Fibroblast of mammary gland (primary cell): Measurements from ENCODE around the gene SBSN.

Experiments used
- DNase-seq: peaks from one replicate; pipeline ENCODE4 v3.0.0-alpha.2; 2010; ENCODE audit warnings: low read depth
- H3K4me3 ChIP-seq: 2 replicates; pipeline ENCODE4 v1.5.1; 2011; ENCODE audit warnings: low read depth, mild to moderate bottlenecking, low read length, moderate library complexity; ENCODE audit not compliant: control insufficient read depth
- TF ChIP-seq, protein P1 (sequence below): conservative IDR thresholded peaks from 2 replicates; pipeline ENCODE4 v1.5.1; 2011; ENCODE audit warnings: low read depth, low read length, inconsistent platforms; ENCODE audit not compliant: control insufficient read depth, insufficient read depth

Gene SBSN

DNA sequence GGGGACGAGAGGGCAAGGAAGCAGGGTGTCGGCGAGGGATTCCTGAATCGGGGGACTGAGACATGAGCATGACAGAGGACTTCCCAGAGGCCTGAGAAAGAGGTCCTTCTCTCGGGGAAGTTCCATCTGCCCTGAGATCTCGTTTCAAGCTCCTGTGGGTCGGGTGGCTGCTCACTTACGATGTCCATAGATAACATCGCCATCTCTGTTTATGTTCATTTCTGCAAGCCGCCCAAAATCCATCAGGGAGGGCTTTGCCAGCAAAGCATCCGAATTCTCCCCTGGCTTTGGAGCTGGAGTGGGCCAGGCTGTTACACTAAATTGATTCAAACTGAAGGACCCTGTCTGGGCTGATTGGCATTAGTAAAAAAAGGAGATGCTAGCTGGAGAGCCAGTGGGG is 20.6 kb downstream of the SBSN start:
- TF ChIP-seq, protein P1, sequence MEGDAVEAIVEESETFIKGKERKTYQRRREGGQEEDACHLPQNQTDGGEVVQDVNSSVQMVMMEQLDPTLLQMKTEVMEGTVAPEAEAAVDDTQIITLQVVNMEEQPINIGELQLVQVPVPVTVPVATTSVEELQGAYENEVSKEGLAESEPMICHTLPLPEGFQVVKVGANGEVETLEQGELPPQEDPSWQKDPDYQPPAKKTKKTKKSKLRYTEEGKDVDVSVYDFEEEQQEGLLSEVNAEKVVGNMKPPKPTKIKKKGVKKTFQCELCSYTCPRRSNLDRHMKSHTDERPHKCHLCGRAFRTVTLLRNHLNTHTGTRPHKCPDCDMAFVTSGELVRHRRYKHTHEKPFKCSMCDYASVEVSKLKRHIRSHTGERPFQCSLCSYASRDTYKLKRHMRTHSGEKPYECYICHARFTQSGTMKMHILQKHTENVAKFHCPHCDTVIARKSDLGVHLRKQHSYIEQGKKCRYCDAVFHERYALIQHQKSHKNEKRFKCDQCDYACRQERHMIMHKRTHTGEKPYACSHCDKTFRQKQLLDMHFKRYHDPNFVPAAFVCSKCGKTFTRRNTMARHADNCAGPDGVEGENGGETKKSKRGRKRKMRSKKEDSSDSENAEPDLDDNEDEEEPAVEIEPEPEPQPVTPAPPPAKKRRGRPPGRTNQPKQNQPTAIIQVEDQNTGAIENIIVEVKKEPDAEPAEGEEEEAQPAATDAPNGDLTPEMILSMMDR, result no peak
- DNase-seq, result no peak
- H3K4me3 ChIP-seq, result no peak overlapping the region

- TF ChIP-seq, protein P1, result no peak
- no peak overlapping the region for H3K4me3 ChIP-seq
- DNase-seq, result no peak
Observed at GRCh38 chr19:35506011-35506410, 22.1 kb downstream of the SBSN start.

DNA sequence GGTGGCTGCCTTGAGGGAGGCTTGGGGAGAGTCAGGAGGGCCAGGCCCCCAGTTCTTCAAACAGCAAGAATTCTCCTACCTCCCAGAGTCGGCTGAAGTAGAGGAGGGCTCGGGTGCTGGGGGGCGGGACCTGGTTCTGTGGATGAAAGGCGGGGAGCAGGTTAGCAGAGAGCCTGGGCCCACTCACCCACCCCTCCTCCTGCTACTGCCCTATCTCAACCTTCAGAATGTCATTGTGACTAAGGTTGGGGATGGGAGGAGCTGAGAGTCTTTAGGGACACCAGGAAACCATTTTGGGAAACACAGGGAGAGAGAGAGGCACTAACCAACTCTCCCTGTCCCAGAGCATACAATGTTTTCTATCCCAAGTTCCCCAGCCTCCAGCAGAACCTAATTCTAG is 25.4 kb downstream of the SBSN start:
- TF ChIP-seq, protein P1, result no peak
- H3K4me3 ChIP-seq, result no peak overlapping the region
- no peak for DNase-seq

DNA sequence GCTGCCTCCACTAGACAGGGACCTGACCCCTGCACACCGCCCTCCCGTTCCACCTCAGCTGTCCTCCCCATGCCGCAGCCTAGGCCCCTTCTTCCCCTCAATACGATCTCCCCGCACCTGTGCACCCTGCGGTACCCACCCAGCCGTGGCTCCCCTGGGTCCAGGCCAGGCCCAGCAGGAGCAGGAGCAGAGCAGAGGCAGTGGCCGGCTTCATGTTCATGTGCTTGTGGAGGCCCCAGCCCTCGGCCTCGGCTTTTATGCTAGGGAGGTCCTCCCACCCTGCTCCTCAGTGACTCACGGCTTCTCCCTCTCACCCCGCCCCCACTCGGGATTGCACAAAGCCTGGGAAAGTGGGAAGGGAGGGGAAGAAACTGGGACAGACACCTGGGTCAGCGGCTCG is 26.4 kb downstream of the SBSN start:
- no peak overlapping the region for H3K4me3 ChIP-seq
- TF ChIP-seq, protein P1, result no peak
- DNase-seq, result peak; percentile 51

GRCh38 chr19:35500611-35501010 is 27.5 kb downstream of the SBSN start:
- no peak for DNase-seq
- no peak overlapping the region for H3K4me3 ChIP-seq
- TF ChIP-seq, protein P1, result no peak

GRCh38 chr19:35498984-35499527 is 29.1 kb downstream of the SBSN start:
- H3K4me3 ChIP-seq, result no peak overlapping the region
- no peak for DNase-seq

More at GRCh38 chr19:35498984-35499527, 29.1 kb downstream of the SBSN start:
- TF ChIP-seq, protein P1, result no peak
